ENCODE results near the gene DCPS. TPM values are rescaled to one million over a fixed set of nuclear protein-coding genes. Genes with fewer than 3 reads are reported as not detected.

The DCPS gene
- total RNA-seq, 1 experiment from 2014 or later: 25.6 TPM

DNA sequence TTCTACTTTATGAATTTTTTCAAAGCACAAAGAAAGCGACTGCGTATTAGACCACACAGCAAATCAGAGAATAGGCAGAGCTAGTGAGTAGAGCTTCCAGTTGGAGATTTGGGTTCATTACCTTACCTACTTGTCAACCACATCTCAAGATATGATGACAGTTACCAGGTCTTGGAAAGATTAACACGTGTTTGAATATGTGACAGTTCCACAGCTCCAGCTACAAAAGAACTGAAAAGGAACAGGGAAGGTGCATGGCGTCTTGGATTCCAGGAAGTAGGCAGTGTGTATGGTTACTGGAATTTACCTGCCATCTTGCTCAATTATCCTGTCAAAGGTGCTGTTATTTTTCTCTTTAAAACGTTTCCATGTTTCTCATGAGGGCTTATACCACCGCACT, 15.6 kb upstream of the DCPS start:
- RAD21 ChIA-PET (ENCODE audit: low non-redundant PET in 1 of 2, low total read pairs in 2 of 2, uncharacterized antibody in 2 of 2, unreplicated experiment in 2 of 2): no interaction called here
- Histone ChIP-seq H3K4me3 (replicated peaks in 1 of 2; ENCODE audit: low read depth in 1 of 2, low read length in 2 of 2) (no peak overlapping the region), H3K9me2 (ENCODE audit: insufficient read depth) (no peaks in the 10 kb centered on the region), H3K27ac (ENCODE audit: low read depth, low read length) (no peak overlapping the region), H3K27me3 (ENCODE audit: insufficient read depth, low read length) (no peaks in the 10 kb centered on the region), H3K4me2 (ENCODE audit: low read length) (no peak overlapping the region), H4K20me1 (ENCODE audit: insufficient read depth) (no peaks in the 10 kb centered on the region), H3K4me1 (ENCODE audit: control insufficient read depth in 1 of 2, insufficient read depth in 2 of 2, low read length in 2 of 2) (peaks cover 11 to 16% of the 10 kb centered on the region in 2 experiments; a peak in 3 of 4 replicates), H3K79me2 (ENCODE audit: insufficient read depth, low read length) (peaks cover 11% of the 10 kb centered on the region; the same call in 1 of the 2 replicates), H3K9ac (ENCODE audit: low read length) (no peak overlapping the region), H3K36me3 (ENCODE audit: control insufficient read depth in 1 of 2, insufficient read depth in 2 of 2, low read length in 2 of 2) (peaks cover 4 to 6% of the 10 kb centered on the region in 2 experiments; a peak in 1 of 4 replicates), H2AFZ (ENCODE audit: low read depth, low read length, poor library complexity, severe bottlenecking) (no peak overlapping the region), H3K9me3 (ENCODE audit: control insufficient read depth in 1 of 2, insufficient read depth in 1 of 2, low read depth in 1 of 2, low read length in 2 of 2) (no peaks in the 10 kb centered on the region)
- no peak for ATAC-seq
- DNase-seq (ENCODE audit: low read depth, low spot score): no peak
- CTCF ChIA-PET: no interaction called here
- TF ChIP-seq JUND (IDR thresholded peaks at IDR 0.05) (no peak), TCF7L2 (IDR thresholded peaks at IDR 0.05; ENCODE audit: borderline replicate concordance, extremely low read depth, insufficient read depth, insufficient read length) (no peak), SRF (IDR thresholded peaks at IDR 0.05; ENCODE audit: low read depth) (no peak), RAD21 (IDR thresholded peaks at IDR 0.05; ENCODE audit: low read depth) (no peak), ZNF274 (IDR thresholded peaks at IDR 0.05; ENCODE audit: low read depth, low read length) (no peak), EZH2phosphoT487 (IDR thresholded peaks at IDR 0.05; ENCODE audit: borderline replicate concordance) (no peak)
- TF ChIP-seq, protein P1, sequence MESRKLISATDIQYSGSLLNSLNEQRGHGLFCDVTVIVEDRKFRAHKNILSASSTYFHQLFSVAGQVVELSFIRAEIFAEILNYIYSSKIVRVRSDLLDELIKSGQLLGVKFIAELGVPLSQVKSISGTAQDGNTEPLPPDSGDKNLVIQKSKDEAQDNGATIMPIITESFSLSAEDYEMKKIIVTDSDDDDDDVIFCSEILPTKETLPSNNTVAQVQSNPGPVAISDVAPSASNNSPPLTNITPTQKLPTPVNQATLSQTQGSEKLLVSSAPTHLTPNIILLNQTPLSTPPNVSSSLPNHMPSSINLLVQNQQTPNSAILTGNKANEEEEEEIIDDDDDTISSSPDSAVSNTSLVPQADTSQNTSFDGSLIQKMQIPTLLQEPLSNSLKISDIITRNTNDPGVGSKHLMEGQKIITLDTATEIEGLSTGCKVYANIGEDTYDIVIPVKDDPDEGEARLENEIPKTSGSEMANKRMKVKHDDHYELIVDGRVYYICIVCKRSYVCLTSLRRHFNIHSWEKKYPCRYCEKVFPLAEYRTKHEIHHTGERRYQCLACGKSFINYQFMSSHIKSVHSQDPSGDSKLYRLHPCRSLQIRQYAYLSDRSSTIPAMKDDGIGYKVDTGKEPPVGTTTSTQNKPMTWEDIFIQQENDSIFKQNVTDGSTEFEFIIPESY (IDR thresholded peaks at IDR 0.05; ENCODE audit: extremely low read depth, insufficient replicate concordance, low read length): no peak
- TF ChIP-seq, protein P2, sequence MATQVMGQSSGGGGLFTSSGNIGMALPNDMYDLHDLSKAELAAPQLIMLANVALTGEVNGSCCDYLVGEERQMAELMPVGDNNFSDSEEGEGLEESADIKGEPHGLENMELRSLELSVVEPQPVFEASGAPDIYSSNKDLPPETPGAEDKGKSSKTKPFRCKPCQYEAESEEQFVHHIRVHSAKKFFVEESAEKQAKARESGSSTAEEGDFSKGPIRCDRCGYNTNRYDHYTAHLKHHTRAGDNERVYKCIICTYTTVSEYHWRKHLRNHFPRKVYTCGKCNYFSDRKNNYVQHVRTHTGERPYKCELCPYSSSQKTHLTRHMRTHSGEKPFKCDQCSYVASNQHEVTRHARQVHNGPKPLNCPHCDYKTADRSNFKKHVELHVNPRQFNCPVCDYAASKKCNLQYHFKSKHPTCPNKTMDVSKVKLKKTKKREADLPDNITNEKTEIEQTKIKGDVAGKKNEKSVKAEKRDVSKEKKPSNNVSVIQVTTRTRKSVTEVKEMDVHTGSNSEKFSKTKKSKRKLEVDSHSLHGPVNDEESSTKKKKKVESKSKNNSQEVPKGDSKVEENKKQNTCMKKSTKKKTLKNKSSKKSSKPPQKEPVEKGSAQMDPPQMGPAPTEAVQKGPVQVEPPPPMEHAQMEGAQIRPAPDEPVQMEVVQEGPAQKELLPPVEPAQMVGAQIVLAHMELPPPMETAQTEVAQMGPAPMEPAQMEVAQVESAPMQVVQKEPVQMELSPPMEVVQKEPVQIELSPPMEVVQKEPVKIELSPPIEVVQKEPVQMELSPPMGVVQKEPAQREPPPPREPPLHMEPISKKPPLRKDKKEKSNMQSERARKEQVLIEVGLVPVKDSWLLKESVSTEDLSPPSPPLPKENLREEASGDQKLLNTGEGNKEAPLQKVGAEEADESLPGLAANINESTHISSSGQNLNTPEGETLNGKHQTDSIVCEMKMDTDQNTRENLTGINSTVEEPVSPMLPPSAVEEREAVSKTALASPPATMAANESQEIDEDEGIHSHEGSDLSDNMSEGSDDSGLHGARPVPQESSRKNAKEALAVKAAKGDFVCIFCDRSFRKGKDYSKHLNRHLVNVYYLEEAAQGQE (IDR thresholded peaks at IDR 0.05; ENCODE audit: low read depth): no peak
- TF ChIP-seq, protein P3, sequence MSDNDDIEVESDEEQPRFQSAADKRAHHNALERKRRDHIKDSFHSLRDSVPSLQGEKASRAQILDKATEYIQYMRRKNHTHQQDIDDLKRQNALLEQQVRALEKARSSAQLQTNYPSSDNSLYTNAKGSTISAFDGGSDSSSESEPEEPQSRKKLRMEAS (IDR thresholded peaks at IDR 0.05): no peak
- BruUV-seq (replicated peaks): no TSS peak
- intact Hi-C loops (cut with micrococcal nuclease): no loop called here
- POLR2A ChIA-PET: no interaction called here
